ENCODE measurements around the gene CYBC1. TPM values are rescaled to one million over a fixed set of nuclear protein-coding genes. Genes with fewer than 3 reads are reported as not detected.
A peak's percentile ranks its signal among the peaks of the same experiment; 100 is the strongest.
"Not testable (repeated sequence)": the region's sequence is repeated elsewhere in the genome, so short reads cannot be mapped to it uniquely, and the experiment has no call there.

The CYBC1 gene
- total RNA-seq, 1 experiment from 2014 or later: 99.9 TPM

DNA sequence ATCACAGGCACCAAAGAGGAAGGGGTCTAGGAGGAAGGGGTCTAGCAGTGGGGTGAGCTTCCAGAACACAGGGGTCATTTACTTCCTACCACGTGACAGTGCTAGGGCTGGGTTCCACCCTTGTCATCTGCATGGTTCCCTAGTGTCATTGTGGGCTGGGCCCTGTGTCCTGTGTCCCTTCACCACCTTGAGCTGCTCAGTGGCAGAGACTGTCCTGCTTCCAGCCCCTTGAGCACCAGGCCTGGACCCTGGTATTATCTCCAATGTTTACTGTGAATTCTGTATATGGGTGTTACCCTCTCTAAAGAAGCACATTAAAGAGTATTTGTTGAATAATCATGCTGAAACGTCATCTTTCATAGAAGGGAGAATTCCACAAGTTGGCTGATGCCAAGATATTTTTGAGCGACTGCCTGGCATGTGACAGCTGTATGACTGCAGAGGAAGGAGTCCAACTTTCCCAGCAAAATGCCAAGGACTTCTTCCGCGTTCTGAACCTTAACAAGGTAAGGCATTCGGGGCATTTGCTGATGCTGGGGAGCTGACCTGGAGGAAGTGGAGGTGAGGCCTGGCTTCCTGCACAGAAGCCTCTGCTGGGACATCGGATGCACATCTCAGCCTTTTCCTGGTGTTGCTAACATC is 13.5 kb upstream of the CYBC1 start:
- no peak for DNase-seq
- no peak overlapping the region for H3K27ac Mint-ChIP-seq (ENCODE audit: unreplicated experiment)
- ChIA-PET POLR2A (interaction anchor here (0.6 kb wide), 1 partner anchor 792 kb away, joined by 3 read pairs; no protein-coding TSS in a partner anchor), CTCF (no interaction called here)
- H3K9me3 Mint-ChIP-seq (ENCODE audit: unreplicated experiment): no peaks in the 10 kb centered on the region
- peaks cover 52% of the 10 kb centered on the region for H3K36me3 Mint-ChIP-seq (ENCODE audit: insufficient read depth, unreplicated experiment)
- BruUV-seq (replicated peaks): no TSS peak
- peaks cover 10% of the 10 kb centered on the region for H3K4me1 Mint-ChIP-seq (ENCODE audit: low read depth, unreplicated experiment)
- TF ChIP-seq CTCF (IDR thresholded peaks at IDR 0.05; ENCODE audit: insufficient read depth in 1 of 2, low read depth in 1 of 2, low read length in 1 of 2, severe bottlenecking in 1 of 2, unreplicated experiment in 1 of 2): no peak
- Histone ChIP-seq H3K4me3 (ENCODE audit: low read depth, low read length) (no peak overlapping the region), H3K4me1 (peaks cover 12% of the 10 kb centered on the region), H3K27me3 (replicated peaks; ENCODE audit: control insufficient read depth, insufficient read depth, low read length) (no peaks in the 10 kb centered on the region), H3K36me3 (ENCODE audit: control insufficient read depth, insufficient read depth, low read length) (peaks cover 6% of the 10 kb centered on the region), H3K9me3 (no peaks in the 10 kb centered on the region)
- no peak overlapping the region for H3K4me3 Mint-ChIP-seq (ENCODE audit: unreplicated experiment)
- intact Hi-C loops (cut with micrococcal nuclease; ENCODE audit: unreplicated experiment): no loop called here
- no peaks in the 10 kb centered on the region for H3K27me3 Mint-ChIP-seq (ENCODE audit: insufficient read depth, unreplicated experiment)

- peaks cover 50% of the 10 kb centered on the region for H3K36me3 Mint-ChIP-seq (ENCODE audit: insufficient read depth, unreplicated experiment)
- Histone ChIP-seq H3K4me3 (ENCODE audit: low read depth, low read length) (no peak overlapping the region), H3K9me3 (no peaks in the 10 kb centered on the region), H3K27me3 (replicated peaks; ENCODE audit: control insufficient read depth, insufficient read depth, low read length) (no peaks in the 10 kb centered on the region), H3K36me3 (ENCODE audit: control insufficient read depth, insufficient read depth, low read length) (peaks cover 4% of the 10 kb centered on the region), H3K4me1 (peaks cover 12% of the 10 kb centered on the region)
- no peak for DNase-seq
- no peaks in the 10 kb centered on the region for H3K27me3 Mint-ChIP-seq (ENCODE audit: insufficient read depth, unreplicated experiment)
- ChIA-PET POLR2A (no interaction called here), CTCF (no interaction called here)
- no peak overlapping the region for H3K4me3 Mint-ChIP-seq (ENCODE audit: unreplicated experiment)
- peaks cover 10% of the 10 kb centered on the region for H3K4me1 Mint-ChIP-seq (ENCODE audit: low read depth, unreplicated experiment)
- BruUV-seq (replicated peaks): no TSS peak
- intact Hi-C loops (cut with micrococcal nuclease; ENCODE audit: unreplicated experiment): no loop called here
- H3K9me3 Mint-ChIP-seq (ENCODE audit: unreplicated experiment): no peaks in the 10 kb centered on the region
- H3K27ac Mint-ChIP-seq (ENCODE audit: unreplicated experiment): no peak overlapping the region
- TF ChIP-seq CTCF (IDR thresholded peaks at IDR 0.05; ENCODE audit: insufficient read depth in 1 of 2, low read depth in 1 of 2, low read length in 1 of 2, severe bottlenecking in 1 of 2, unreplicated experiment in 1 of 2): no peak
Observed at GRCh38 chr17:82463391-82463790, 12.8 kb upstream of the CYBC1 start.

GRCh38 chr17:82461827-82462524 is 11.4 kb upstream of the CYBC1 start:
- Mint-ChIP-seq H3K4me1 (ENCODE audit: low read depth, unreplicated experiment) (peaks cover 20% of the 10 kb centered on the region), H3K27ac (ENCODE audit: unreplicated experiment) (peak overlapping the region; percentile 32), H3K9me3 (ENCODE audit: unreplicated experiment) (no peaks in the 10 kb centered on the region), H3K27me3 (ENCODE audit: insufficient read depth, unreplicated experiment) (no peaks in the 10 kb centered on the region), H3K36me3 (ENCODE audit: insufficient read depth, unreplicated experiment) (peaks cover 56% of the 10 kb centered on the region), H3K4me3 (ENCODE audit: unreplicated experiment) (no peak overlapping the region)
- POLR2A ChIA-PET: no interaction called here
- Histone ChIP-seq H3K4me1 (peaks cover 21% of the 10 kb centered on the region), H3K4me3 (ENCODE audit: low read depth, low read length) (no peak overlapping the region), H3K36me3 (ENCODE audit: control insufficient read depth, insufficient read depth, low read length) (peaks cover 4% of the 10 kb centered on the region; the same call in 1 of the 2 replicates), H3K27me3 (replicated peaks; ENCODE audit: control insufficient read depth, insufficient read depth, low read length) (no peaks in the 10 kb centered on the region), H3K9me3 (no peaks in the 10 kb centered on the region)
- no peak for TF ChIP-seq CTCF (IDR thresholded peaks at IDR 0.05; ENCODE audit: insufficient read depth in 1 of 2, low read depth in 1 of 2, low read length in 1 of 2, severe bottlenecking in 1 of 2, unreplicated experiment in 1 of 2)
- BruUV-seq (replicated peaks): no TSS peak
- CTCF ChIA-PET: no interaction called here
- peak; percentile 42 to 75 for DNase-seq
- intact Hi-C loops (cut with micrococcal nuclease; ENCODE audit: unreplicated experiment): no loop called here

DNA sequence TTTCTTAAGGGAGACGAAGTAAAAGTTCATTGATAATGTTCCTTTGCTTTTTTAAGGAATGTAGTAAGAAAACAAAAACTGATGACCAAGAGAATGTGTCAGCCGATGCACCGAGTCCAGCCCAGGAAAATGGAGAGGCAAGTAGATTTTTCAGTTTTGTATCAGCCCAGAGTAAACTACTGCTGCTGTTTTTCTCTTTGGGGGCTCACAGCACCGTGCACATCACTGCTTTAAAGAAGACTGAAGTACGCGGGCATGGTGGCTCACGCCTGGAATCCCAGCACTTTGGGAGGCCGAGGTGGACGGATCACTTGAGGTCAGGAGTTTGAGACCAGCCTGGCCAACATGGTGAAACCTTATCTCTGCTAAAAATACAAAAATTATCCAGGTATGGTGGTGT is 9.4 kb upstream of the CYBC1 start:
- H3K36me3 ChIP-seq (ENCODE audit: control insufficient read depth, insufficient read depth, low read length); H3K27me3 Mint-ChIP-seq (ENCODE audit: insufficient read depth, unreplicated experiment); H3K27me3 ChIP-seq (replicated peaks; ENCODE audit: control insufficient read depth, insufficient read depth, low read length); H3K4me3 Mint-ChIP-seq (ENCODE audit: unreplicated experiment); H3K9me3 Mint-ChIP-seq (ENCODE audit: unreplicated experiment); H3K27ac Mint-ChIP-seq (ENCODE audit: unreplicated experiment); H3K9me3 ChIP-seq; CTCF ChIA-PET; DNase-seq; POLR2A ChIA-PET; BruUV-seq (replicated peaks): not testable (repeated sequence)
- Histone ChIP-seq H3K4me1 (peaks cover 22% of the 10 kb centered on the region), H3K4me3 (ENCODE audit: low read depth, low read length) (peak overlapping the region; percentile 76; the same call in 1 of the 2 replicates)
- intact Hi-C loops (cut with micrococcal nuclease; ENCODE audit: unreplicated experiment): loop anchor here (2.0 kb wide), 2 partner anchors 41 to 63 kb away; partner anchors contain the start of genes HEXD and OGFOD3
- Mint-ChIP-seq H3K4me1 (ENCODE audit: low read depth, unreplicated experiment) (peaks cover 22% of the 10 kb centered on the region), H3K36me3 (ENCODE audit: insufficient read depth, unreplicated experiment) (peaks cover 46% of the 10 kb centered on the region)

Measured in Caco-2 (cell line).